Activated CD8-positive, alpha-beta memory T cell treated with anti-CD3 and anti-CD28 coated beads for 1 hour (primary cell): ENCODE measurements around the gene KDM6B.

Source experiments
- DNase-seq, 2 donors: peaks; one replicate each; pipeline ENCODE4 v3.0.0-alpha.2; 2020; ENCODE audit warnings: low read depth in 1 of 2; ENCODE audit errors: extremely low read depth in 1 of 2

Gene KDM6B

DNA sequence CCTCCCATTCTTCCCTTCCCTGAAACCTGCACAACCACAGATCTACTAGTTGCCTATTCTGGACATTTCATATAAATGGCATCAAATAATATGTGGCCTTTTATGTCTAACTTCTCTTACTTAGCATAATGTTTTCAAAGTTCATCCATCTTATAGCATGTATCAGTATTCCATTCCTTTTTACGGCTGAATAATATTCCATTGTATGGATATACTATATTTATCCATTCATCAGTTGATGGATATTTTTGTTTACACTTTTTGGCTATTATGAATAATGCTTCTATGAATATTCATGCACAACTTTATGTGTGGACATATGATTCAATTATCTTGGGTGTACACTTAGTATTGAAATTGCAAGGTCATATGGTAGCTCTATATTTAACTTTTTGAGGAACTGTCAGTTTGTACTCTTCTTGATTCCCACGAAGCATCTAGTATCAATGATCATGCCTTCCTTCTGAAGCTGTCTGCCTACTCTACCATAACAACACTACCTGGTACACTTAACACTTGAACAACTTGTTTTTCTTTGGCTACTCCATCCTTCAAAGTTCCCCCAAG is 41.9 kb downstream of the KDM6B start:
- DNase-seq = no peak

DNA sequence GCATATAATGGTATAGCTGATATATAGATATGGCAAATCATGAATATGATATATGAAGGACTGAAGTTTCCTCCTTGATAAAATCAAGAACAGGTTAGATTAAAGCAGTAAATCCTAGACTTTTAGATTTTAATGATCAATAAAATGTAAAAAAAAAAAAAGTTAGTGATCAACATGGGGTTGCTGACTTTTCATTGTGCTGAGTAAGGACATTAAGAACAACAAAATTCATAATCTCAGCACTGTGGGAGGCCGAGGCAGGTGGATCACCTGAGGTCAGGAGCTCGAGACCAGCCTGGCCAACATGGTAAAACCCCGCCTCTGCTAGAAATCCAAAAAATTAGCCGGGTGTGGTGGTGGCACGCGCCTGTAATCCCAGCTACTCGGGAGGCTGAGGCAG is 44.2 kb downstream of the KDM6B start:
- no peak for DNase-seq

DNA sequence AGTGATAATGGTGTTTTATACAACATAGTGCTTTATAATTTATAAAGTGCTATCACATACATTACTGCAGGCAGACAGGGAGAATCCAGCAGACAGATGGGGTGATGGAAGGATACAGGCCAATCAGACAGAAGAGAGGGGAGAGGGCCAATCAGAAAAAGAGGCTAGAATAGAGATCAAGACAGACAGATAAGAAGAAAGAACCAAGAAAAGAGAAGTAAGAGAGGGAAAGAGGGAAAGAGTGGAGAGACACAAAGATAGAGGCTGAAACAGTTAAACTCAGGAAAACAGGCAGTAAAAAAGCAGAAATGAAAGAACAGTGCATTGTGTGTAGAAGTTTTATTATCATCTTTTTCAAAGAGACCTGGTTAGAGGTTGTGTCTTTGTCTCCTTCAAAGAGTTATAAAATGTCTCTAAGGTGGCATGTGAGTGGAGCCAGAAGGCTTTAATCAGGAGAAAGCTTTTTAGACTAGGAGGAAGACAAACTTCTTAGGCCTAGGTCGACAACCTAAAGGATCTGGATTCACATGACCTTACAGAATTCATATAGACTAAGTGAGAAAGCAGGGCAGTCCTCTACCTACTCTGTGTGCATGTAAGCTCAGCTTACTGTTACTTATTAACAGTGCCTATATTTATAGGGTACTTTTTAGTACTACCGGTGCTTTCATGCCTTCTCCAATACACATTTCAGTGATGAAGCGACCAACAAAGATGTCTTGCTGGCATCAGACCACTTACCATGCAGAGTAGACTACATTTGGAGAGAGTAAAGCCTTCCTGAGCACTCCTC is 46.3 kb downstream of the KDM6B start:
- DNase-seq = no peak

DNA sequence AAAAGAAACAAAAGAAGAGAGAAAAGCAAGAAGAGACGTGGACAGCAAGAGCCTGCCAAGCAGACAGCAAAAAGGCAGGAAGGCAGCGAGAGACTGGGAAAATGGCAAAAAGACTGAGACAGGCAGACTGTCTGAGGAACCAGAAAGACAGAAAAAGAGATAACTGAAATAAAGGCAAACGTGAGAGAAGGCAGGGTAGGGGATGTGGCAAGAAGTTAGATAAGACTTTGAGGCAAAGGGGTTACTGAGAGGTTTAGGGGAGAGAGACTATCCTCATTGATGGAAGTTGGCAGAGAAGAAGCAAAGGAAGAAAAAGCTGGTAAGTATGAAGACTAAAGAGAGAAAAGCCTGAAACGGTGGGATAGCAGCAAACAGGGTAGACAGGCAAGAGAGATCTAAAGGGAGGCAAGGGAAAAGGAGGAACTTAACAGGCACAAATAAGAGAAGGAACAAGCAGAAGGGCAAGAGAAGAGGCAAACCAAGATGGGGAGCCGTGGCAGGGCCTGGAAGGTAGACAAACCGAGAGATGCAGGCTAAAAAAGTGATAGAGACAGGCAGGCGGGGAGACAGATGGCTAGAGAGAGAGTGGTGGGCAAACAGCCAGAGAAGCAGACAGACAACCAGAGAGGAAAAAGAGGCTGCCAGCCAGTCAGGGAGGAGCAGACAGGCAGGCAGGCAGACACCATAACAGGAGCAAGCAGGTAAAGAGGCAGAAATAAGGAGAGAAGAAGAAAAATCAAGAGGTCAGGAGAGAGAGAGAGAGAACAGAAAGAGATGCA is 47.4 kb downstream of the KDM6B start:
- no peak for DNase-seq

DNA sequence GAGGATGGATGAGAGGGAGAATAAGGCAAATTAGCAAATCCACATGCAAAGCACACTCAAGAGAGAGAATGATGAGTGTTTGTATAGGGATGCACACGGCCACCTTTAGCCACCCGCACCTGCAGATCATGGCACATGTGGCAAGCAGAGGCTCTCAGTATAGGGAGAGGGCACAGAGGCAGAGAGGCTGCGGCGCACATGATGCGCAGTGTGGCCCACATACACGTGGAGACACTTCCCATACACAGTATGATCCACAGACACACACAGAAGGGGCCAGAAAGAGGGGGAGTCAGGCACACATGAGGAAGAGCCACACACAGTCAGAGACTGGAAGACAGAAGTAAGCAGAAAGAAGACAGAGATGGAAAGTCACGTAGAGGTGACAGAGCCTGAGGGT is 48.1 kb downstream of the KDM6B start:
- DNase-seq = no peak

DNA sequence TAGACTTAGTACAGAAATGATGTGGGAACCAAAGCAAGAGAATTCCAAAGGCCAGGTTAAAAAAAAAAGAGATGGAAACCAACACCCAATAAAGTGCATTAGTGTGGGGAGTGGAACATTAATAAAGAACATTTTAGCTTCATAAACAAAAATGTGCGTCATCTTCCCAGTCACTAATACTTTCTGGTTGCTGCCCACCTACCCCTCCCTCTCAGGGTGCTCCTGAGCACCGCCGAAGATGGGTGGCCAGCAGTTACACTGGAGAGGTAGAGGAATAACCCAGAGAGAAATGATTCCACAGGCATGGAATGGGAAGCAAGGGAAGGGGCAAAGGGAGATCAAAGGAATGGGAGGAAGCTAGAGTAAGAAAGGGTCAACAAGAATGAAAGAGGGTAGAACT is 48.6 kb downstream of the KDM6B start:
- DNase-seq = no peak
